ENCODE measurements around the gene IL36A.

The IL36A gene

GRCh38 chr2:113014067-113014466 is 8.8 kb downstream of the IL36A start:
- no peaks in the 10 kb centered on the region for H4K20me1 ChIP-seq (ENCODE audit: insufficient read depth, low read length)
- TF ChIP-seq EZH2 (IDR thresholded peaks at IDR 0.05; ENCODE audit: borderline replicate concordance, low read depth, low read length, severe bottlenecking) (no peak), CTCF (IDR thresholded peaks at IDR 0.05; ENCODE audit: borderline replicate concordance, extremely low read depth, low read length, poor library complexity, severe bottlenecking) (no peak)

GRCh38 chr2:113015042-113015441 is 9.8 kb downstream of the IL36A start:
- Histone ChIP-seq H3K36me3 (ENCODE audit: insufficient read depth, low read length) (no peaks in the 10 kb centered on the region), H3K4me1 (ENCODE audit: insufficient read depth, low read length) (no peaks in the 10 kb centered on the region), H3K9me3 (ENCODE audit: insufficient read depth, low read length, severe bottlenecking) (no peaks in the 10 kb centered on the region), H3K27me3 (ENCODE audit: insufficient read depth, low read length, poor library complexity) (peaks cover 7% of the 10 kb centered on the region), H3K27ac (ENCODE audit: low read length) (no peak overlapping the region), H2AFZ (ENCODE audit: low read depth, low read length) (no peak overlapping the region), H3K9ac (ENCODE audit: low read depth, low read length) (no peak overlapping the region), H4K20me1 (ENCODE audit: insufficient read depth, low read length) (no peaks in the 10 kb centered on the region), H3K4me2 (ENCODE audit: insufficient read depth, low read length) (no peak overlapping the region), H3K79me2 (ENCODE audit: insufficient read depth, low read length) (no peaks in the 10 kb centered on the region), H3K4me3 (ENCODE audit: low read depth in 1 of 2, low read length in 2 of 2) (no peak overlapping the region)
- no peak for DNase-seq
- no peak for ATAC-seq (ENCODE audit: insufficient read depth, low read depth)
- TF ChIP-seq EZH2 (IDR thresholded peaks at IDR 0.05; ENCODE audit: borderline replicate concordance, low read depth, low read length, severe bottlenecking) = no peak
- TF ChIP-seq CTCF (IDR thresholded peaks at IDR 0.05; ENCODE audit: borderline replicate concordance, extremely low read depth, low read length, poor library complexity, severe bottlenecking) = no peak

More at GRCh38 chr2:113014067-113014466, 8.8 kb downstream of the IL36A start:
- no peak for ATAC-seq (ENCODE audit: insufficient read depth, low read depth)
- H3K27ac ChIP-seq (ENCODE audit: low read length) = no peak overlapping the region
- no peak overlapping the region for H3K4me2 ChIP-seq (ENCODE audit: insufficient read depth, low read length)
- no peak overlapping the region for H3K4me3 ChIP-seq (ENCODE audit: low read depth in 1 of 2, low read length in 2 of 2)
- H3K79me2 ChIP-seq (ENCODE audit: insufficient read depth, low read length) = no peaks in the 10 kb centered on the region
- H3K27me3 ChIP-seq (ENCODE audit: insufficient read depth, low read length, poor library complexity) = peaks cover 8% of the 10 kb centered on the region
- no peaks in the 10 kb centered on the region for H3K4me1 ChIP-seq (ENCODE audit: insufficient read depth, low read length)
- DNase-seq = no peak
- no peak overlapping the region for H3K9ac ChIP-seq (ENCODE audit: low read depth, low read length)
- no peaks in the 10 kb centered on the region for H3K9me3 ChIP-seq (ENCODE audit: insufficient read depth, low read length, severe bottlenecking)
- no peak overlapping the region for H2AFZ ChIP-seq (ENCODE audit: low read depth, low read length)
- H3K36me3 ChIP-seq (ENCODE audit: insufficient read depth, low read length) = no peaks in the 10 kb centered on the region

GRCh38 chr2:113015655-113016054 is 10.4 kb downstream of the IL36A start:
- no peak overlapping the region for H2AFZ ChIP-seq (ENCODE audit: low read depth, low read length)

More at GRCh38 chr2:113015655-113016054, 10.4 kb downstream of the IL36A start:
- H3K36me3 ChIP-seq (ENCODE audit: insufficient read depth, low read length) = no peaks in the 10 kb centered on the region
- H3K4me1 ChIP-seq (ENCODE audit: insufficient read depth, low read length) = no peaks in the 10 kb centered on the region
- H3K9me3 ChIP-seq (ENCODE audit: insufficient read depth, low read length, severe bottlenecking) = no peaks in the 10 kb centered on the region
- no peak overlapping the region for H3K27ac ChIP-seq (ENCODE audit: low read length)
- peaks cover 3% of the 10 kb centered on the region for H3K27me3 ChIP-seq (ENCODE audit: insufficient read depth, low read length, poor library complexity)
- no peaks in the 10 kb centered on the region for H4K20me1 ChIP-seq (ENCODE audit: insufficient read depth, low read length)
- no peak overlapping the region for H3K4me3 ChIP-seq (ENCODE audit: low read depth in 1 of 2, low read length in 2 of 2)
- TF ChIP-seq CTCF (IDR thresholded peaks at IDR 0.05; ENCODE audit: borderline replicate concordance, extremely low read depth, low read length, poor library complexity, severe bottlenecking) = no peak
- TF ChIP-seq EZH2 (IDR thresholded peaks at IDR 0.05; ENCODE audit: borderline replicate concordance, low read depth, low read length, severe bottlenecking) = no peak
- DNase-seq (no peak), ATAC-seq (ENCODE audit: insufficient read depth, low read depth) (no peak)
- H3K79me2 ChIP-seq (ENCODE audit: insufficient read depth, low read length) = no peaks in the 10 kb centered on the region
- H3K4me2 ChIP-seq (ENCODE audit: insufficient read depth, low read length) = no peak overlapping the region
- H3K9ac ChIP-seq (ENCODE audit: low read depth, low read length) = no peak overlapping the region

Data from DND-41 (cell line).